HFFc6 (cell line): Measurements from ENCODE around the gene IRF5. TPM values are rescaled to one million over a fixed set of nuclear protein-coding genes. Genes with fewer than 3 reads are reported as not detected.

Source experiments
- DNase-seq: peaks from one replicate; pipeline ENCODE4 v3.0.0-alpha.2; 2018
- H3K27ac Mint-ChIP-seq: 2 replicates; pipeline ENCODE4 v1.8.0; 2020; ENCODE audit warnings: mild to moderate bottlenecking, mixed read lengths
- H3K27me3 Mint-ChIP-seq: 2 replicates; pipeline ENCODE4 v1.8.0; 2021; ENCODE audit warnings: mild to moderate bottlenecking, moderate library complexity, mixed read lengths; ENCODE audit not compliant: insufficient read depth
- H3K36me3 Mint-ChIP-seq: 2 replicates; pipeline ENCODE4 v1.8.0; 2021; ENCODE audit warnings: low read depth, mixed read lengths
- H3K4me1 Mint-ChIP-seq: 2 replicates; pipeline ENCODE4 v1.8.0; 2020; ENCODE audit warnings: low read depth, mixed read lengths
- H3K4me3 Mint-ChIP-seq: 2 replicates; pipeline ENCODE4 v1.8.0; 2020; ENCODE audit warnings: mild to moderate bottlenecking, moderate library complexity, mixed read lengths
- H3K9me3 Mint-ChIP-seq: 2 replicates; pipeline ENCODE4 v1.8.0; 2020; ENCODE audit warnings: mild to moderate bottlenecking, mixed read lengths
- CTCF ChIP-seq: fragments of 200-600 bp; sonication (generic); IDR thresholded peaks from 2 replicates; pipeline ENCODE4 v1.5.0; 2021; ENCODE audit warnings: antibody characterized with exemption, mild to moderate bottlenecking
- total RNA-seq, 6 experiments: library from RNA; stranded (reverse); fragmentation: NEBNext Ultra II Directional; extraction: Animal tissue kit (Norgen Biotek cat#: 25700); gene quantifications; 2 replicates in 1 of 6; 3 replicates in 5 of 6; pipeline ENCODE4 v1.2.3, GENCODE V29; 2021

The IRF5 gene
- total RNA-seq, 6 experiments from 2014 or later = 0.09 TPM; not detected in 5

GRCh38 chr7:128931965-128932861 is 5.5 kb upstream of the IRF5 start:
- no peak for DNase-seq
- H3K27ac Mint-ChIP-seq = no peak overlapping the region

DNA sequence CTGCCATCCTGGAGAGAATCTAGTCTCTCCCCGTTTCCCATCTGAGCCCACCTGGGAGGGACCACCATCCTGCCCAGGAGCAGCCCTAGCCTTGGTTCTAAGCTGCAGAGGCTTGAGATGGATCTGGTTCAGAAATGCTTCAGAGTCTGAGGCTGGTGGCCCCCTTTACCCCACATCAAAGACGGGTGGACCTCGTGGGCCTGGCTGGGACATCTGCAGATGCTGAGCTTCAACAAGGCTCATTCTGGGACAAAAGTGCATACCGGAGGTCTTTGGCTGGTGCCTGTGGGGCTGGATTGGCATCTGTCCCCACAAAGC is 4.9 kb upstream of the IRF5 start:
- no peak for TF ChIP-seq CTCF
- H3K36me3 Mint-ChIP-seq = no peaks in the 10 kb centered on the region
- H3K27ac Mint-ChIP-seq = no peak overlapping the region
- H3K9me3 Mint-ChIP-seq = no peaks in the 10 kb centered on the region
- no peak overlapping the region for H3K4me3 Mint-ChIP-seq
- H3K27me3 Mint-ChIP-seq = peaks cover 59% of the 10 kb centered on the region
- H3K4me1 Mint-ChIP-seq = no peaks in the 10 kb centered on the region
- no peak for DNase-seq

More at GRCh38 chr7:128931965-128932861, 5.5 kb upstream of the IRF5 start:
- Mint-ChIP-seq H3K27me3 (peaks cover 59% of the 10 kb centered on the region), H3K4me3 (no peak overlapping the region), H3K4me1 (no peaks in the 10 kb centered on the region), H3K36me3 (no peaks in the 10 kb centered on the region), H3K9me3 (no peaks in the 10 kb centered on the region)
- TF ChIP-seq CTCF = no peak

GRCh38 chr7:128933180-128933891 is 4.4 kb upstream of the IRF5 start:
- TF ChIP-seq CTCF = no peak
- no peak overlapping the region for H3K27ac Mint-ChIP-seq
- peaks cover 1% of the 10 kb centered on the region for H3K4me1 Mint-ChIP-seq
- H3K36me3 Mint-ChIP-seq = no peaks in the 10 kb centered on the region
- peaks cover 55% of the 10 kb centered on the region for H3K27me3 Mint-ChIP-seq
- no peaks in the 10 kb centered on the region for H3K9me3 Mint-ChIP-seq
- H3K4me3 Mint-ChIP-seq = no peak overlapping the region
- DNase-seq = no peak

GRCh38 chr7:128934361-128935341 is 3.1 kb upstream of the IRF5 start:
- Mint-ChIP-seq H3K4me3 (no peak overlapping the region), H3K4me1 (peaks cover 6% of the 10 kb centered on the region), H3K36me3 (no peaks in the 10 kb centered on the region), H3K27me3 (peaks cover 58% of the 10 kb centered on the region), H3K9me3 (no peaks in the 10 kb centered on the region), H3K27ac (no peak overlapping the region)
- no peak for TF ChIP-seq CTCF
- no peak for DNase-seq

GRCh38 chr7:128935342-128935730 is 2.4 kb upstream of the IRF5 start:
- Mint-ChIP-seq H3K27me3 (peaks cover 60% of the 10 kb centered on the region), H3K4me3 (no peak overlapping the region), H3K4me1 (peaks cover 6% of the 10 kb centered on the region), H3K9me3 (no peaks in the 10 kb centered on the region), H3K27ac (no peak overlapping the region), H3K36me3 (no peaks in the 10 kb centered on the region)
- no peak for DNase-seq
- TF ChIP-seq CTCF = no peak
